Adrenal gland (tissue), 12 donors: ENCODE data around the gene HDGF. TPM values are rescaled to one million over a fixed set of nuclear protein-coding genes. Genes with fewer than 3 reads are reported as not detected.
A peak's percentile ranks its signal among the peaks of the same experiment; 100 is the strongest.

ENCODE experiments used
- DNase-seq, 7 donors: peaks; one replicate each; pipeline ENCODE4 v3.0.0-alpha.2; 2019 to 2020
- H3K27ac ChIP-seq, 5 donors: fragments of 200-600 bp; sonication (generic) in 4 of 5; 1 replicate in 3 of 5; 2 replicates in 2 of 5; pipeline versions ENCODE4 v1.5.1 to v1.8.0; 2016 to 2020; ENCODE audit warnings: mild to moderate bottlenecking in 1 of 5
- H3K27me3 ChIP-seq: fragments of 200-600 bp; 2 replicates; pipeline ENCODE4 v1.8.0; 2021
- H3K36me3 ChIP-seq, 2 donors: fragments of 200-600 bp; replicated peaks in 1 of 2; 1 replicate in 1 of 2; 2 replicates in 1 of 2; pipeline versions ENCODE4 v1.5.1 to v1.8.0; 2018 to 2022
- H3K4me1 ChIP-seq, 2 donors: fragments of 200-600 bp; replicated peaks in 1 of 2; 1 replicate in 1 of 2; 2 replicates in 1 of 2; pipeline versions ENCODE4 v1.5.1 to v1.8.0; 2018 to 2021
- H3K4me3 ChIP-seq, 4 donors: fragments of 200-600 bp; sonication (generic) in 3 of 4; one replicate each; pipeline ENCODE4 v1.5.1; 2016 to 2018
- H3K9me3 ChIP-seq, 3 donors: fragments of 200-600 bp; sonication (generic) in 1 of 3; replicated peaks in 1 of 3; 1 replicate in 2 of 3; 2 replicates in 1 of 3; pipeline versions ENCODE4 v1.5.1 to v1.8.0; 2016 to 2021
- POLR2A ChIP-seq, 2 donors: fragments of 450-650 bp; IDR thresholded peaks; one replicate each; pipeline ENCODE4 v1.6.1; 2017; ENCODE audit warnings: antibody characterized with exemption in 2 of 2, mild to moderate bottlenecking in 2 of 2, moderate library complexity in 1 of 2
- WGBS, 4 donors: extraction: QIAGEN DNeasy Blood & Tissue Kit in 2 of 4; methylation state at CpG; one replicate each; pipeline versions ENCODE4 v1.1.5 to v1.1.7; 2013 to 2017; 5-methylcytosine and 5-hydroxymethylcytosine counted together
- intact Hi-C, 2 donors: fragments of 100-400 bp; cut with DNase I; formaldehyde crosslinking; loops; one replicate each; pipeline versions ENCODE4 v1.14.1 to v1.15.0; 2022 to 2023
- polyA plus RNA-seq, 3 donors: library from polyadenylated mRNA; stranded (reverse); fragments of 200-250 nt in 2 of 3; fragments of 350-450 nt in 1 of 3; fragmentation: Illumina TruSeq in 1 of 3; extraction: RNeasy Lipid Tissue Mini Kit (QIAGEN cat#74804) in 1 of 3; gene quantifications; one replicate each; pipeline ENCODE4 v1.2.3, GENCODE V29; 2013 to 2014
- total RNA-seq, 9 donors: library from RNA; depleted of rRNA in 4 of 9; stranded (reverse); fragments of >200 nt in 4 of 9; fragments of 120-200 nt in 1 of 9; fragmentation: NEBNext Ultra II Directional in 1 of 9; extraction: Animal tissue kit (Norgen Biotek cat#: 25700) in 1 of 9; gene quantifications; one replicate each; pipeline versions ENCODE4 v1.1.0 to v1.2.4, GENCODE V29; 2013 to 2023
- TF ChIP-seq, protein P1 (sequence below), 6 experiments: fragments of 450-650 bp in 4 of 6; fragments of 200-600 bp in 2 of 6; sonication (generic) in 1 of 6; IDR thresholded peaks; 1 replicate in 5 of 6; 2 replicates in 1 of 6; pipeline versions ENCODE4 v1.5.1 to v1.8.0; 2016 to 2021; ENCODE audit warnings: antibody characterized with exemption in 6 of 6, mild to moderate bottlenecking in 2 of 6, moderate library complexity in 1 of 6
- donor health status: healthy with polysubstance abuse.
- donor health status: Bipolar disorder and iron deficiency.
- donor health status: DM: yes; HTN: yes; CAD: no.
- donor health status: DM: no; HTN: no; CAD: no.
- donor health status: DM: no; HTN: no; CAD: no.
- donor health status: DM: yes; HTN: yes; CAD: no.

The HDGF gene
- total and polyA plus RNA-seq, 12 donors: 62.0 to 199 (median 141) TPM

DNA sequence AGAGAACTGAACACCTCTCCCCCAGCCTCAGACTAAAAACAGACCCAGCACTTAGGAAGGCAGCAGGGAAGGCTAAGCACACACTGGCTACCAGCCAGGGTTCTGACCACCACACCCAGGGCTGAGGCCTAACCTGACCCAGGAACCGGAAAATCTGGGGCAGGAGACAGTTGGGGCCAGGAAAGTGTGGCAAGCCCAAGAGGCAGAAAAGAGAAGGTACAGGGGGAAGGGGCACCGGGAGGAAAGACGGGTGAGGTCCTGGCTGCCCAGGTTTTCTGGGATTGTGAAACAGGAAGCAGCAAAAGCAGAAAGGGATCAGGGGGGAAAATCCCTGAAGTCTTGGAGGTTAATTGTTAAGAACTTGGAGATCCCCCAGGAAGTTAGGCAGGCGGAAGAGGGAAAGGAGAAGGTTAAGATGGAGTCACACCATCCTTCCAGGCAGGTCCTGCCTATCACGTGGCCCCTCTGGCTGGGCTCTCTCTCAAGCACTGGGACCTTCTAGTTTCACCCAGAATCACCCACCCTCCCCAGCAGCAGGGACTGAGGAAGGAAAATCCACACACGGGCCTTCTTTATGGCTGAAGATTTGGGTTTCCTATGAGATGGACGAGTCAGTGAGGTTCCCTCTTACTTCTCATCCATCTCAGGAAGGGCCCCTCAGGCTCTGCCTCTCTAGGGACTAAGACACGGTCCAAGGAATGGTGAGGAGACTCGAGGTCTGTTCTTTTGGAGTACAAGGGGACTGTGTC is 2.6 kb downstream of the HDGF start:
- intact Hi-C loops: no loop called here
- Histone ChIP-seq H3K4me1 (peaks cover 60 to 63% of the 10 kb centered on the region in 2 donors), H3K9me3 (no peaks in the 10 kb centered on the region), H3K27ac (peak overlapping the region; percentile 88 to 98 (median 97)), H3K4me3 (peak overlapping the region in 2 of 4 donors; percentile 7 to 93), H3K27me3 (no peaks in the 10 kb centered on the region), H3K36me3 (peaks cover 0 to 5% of the 10 kb centered on the region in 2 donors)
- TF ChIP-seq, protein P1, sequence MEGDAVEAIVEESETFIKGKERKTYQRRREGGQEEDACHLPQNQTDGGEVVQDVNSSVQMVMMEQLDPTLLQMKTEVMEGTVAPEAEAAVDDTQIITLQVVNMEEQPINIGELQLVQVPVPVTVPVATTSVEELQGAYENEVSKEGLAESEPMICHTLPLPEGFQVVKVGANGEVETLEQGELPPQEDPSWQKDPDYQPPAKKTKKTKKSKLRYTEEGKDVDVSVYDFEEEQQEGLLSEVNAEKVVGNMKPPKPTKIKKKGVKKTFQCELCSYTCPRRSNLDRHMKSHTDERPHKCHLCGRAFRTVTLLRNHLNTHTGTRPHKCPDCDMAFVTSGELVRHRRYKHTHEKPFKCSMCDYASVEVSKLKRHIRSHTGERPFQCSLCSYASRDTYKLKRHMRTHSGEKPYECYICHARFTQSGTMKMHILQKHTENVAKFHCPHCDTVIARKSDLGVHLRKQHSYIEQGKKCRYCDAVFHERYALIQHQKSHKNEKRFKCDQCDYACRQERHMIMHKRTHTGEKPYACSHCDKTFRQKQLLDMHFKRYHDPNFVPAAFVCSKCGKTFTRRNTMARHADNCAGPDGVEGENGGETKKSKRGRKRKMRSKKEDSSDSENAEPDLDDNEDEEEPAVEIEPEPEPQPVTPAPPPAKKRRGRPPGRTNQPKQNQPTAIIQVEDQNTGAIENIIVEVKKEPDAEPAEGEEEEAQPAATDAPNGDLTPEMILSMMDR (IDR thresholded peaks at IDR 0.05): no peak
- no peak for TF ChIP-seq POLR2A (IDR thresholded peaks at IDR 0.05)
- WGBS, 4 donors: 11 to 19% (median 17%) methylated on average over 9 of the region's 9 CpGs
- DNase-seq: peak in 5 of 7 donors; percentile 58 to 67 (median 59)

DNA sequence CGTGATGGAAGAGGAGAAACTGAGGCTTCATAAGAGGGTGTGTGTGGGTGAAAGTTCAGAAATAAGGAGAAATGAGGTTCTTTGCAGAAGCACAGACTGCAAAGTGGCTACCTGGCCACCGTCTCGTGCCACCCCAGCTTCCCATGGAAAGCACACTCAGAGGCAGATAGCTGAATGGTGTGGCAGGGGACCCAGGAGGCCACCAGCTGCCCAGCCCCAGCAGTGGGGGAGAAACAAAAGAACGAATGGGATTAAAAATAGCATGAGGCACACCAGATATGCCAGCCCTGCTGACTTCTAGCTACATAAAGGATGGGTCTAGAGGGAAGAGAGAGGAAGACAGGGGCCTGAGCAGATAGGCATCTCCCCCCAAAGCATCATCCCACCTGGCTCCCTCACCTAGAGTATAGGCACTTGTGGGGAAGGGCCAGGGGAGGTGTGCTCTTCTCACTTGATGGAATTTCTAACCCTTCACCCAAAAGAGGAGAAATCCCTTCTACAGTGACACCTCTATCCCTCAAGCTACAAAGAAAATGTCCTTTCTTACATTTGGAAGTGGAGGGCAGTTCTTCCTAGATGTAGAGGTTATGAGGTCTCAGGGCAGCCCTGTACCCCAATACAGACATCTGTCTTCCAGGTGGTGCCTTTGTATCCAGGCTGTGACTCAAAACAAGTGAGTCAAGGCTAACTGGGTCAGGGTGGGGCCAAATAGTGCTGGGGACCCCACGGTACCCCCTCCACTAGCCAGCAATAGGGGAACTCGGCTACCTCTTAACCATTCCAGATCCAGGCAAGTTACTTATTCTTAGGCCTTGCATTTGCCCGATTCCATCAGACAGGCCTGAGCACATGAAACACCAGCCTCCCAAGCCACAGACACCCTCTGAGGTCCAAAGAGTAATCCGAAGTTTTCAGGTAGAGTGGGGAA is 3.5 kb downstream of the HDGF start:
- peak in 2 of 7 donors; percentile 28 to 29 for DNase-seq
- intact Hi-C loops: no loop called here

DNA sequence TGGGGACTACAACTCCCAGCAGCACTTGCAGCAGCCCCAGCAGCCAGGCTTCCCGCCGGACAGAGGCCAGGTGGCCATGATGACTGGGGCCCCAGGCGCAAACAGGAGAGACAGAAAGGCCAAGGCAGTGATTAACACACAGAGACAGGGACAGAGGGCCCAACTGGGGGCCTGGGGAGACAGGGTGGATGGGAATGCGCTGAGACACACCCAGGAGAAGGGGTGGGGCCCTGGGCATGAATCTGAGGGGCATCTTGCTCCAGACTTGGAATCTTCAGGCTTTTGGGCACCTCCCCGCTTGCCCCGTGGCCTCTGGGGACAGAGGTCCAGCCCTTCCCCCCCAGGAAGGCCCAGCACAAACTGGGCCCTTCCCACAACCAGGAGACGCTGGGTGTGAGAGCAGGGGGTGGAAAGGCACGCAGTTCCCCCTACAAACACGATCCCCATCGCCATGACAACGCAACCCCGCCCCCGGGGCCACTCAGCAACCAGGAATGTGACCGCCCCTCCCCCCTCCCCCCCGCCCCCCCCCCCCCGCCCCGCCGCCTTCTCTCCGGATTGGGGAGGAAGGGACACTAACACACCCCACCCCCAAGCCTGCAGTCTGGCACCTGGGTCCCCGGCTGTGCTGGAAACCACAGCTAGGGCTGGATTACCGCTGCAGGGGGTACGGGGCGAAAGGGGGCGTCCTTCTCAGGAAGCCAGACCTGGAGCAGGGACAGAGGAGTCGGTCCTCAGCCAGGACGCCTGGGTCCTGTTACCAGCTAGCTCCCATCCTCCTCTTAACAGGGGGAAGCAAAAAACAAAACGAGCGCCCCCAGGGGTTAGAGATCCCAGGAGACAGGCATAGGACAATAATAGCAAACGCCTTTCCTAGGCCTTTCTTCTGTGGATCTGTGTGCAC is 4.5 kb downstream of the HDGF start:
- peak; percentile 92 to 97 (median 96) for DNase-seq
- H3K4me3 ChIP-seq: peak overlapping the region in 2 of 4 donors; percentile 40 to 93
- no peaks in the 10 kb centered on the region for H3K9me3 ChIP-seq
- 1 to 4% (median 1%) methylated on average over 9 to 23 of the region's 29 CpGs for WGBS, 4 donors
- peaks cover 47 to 52% of the 10 kb centered on the region in 2 donors for H3K4me1 ChIP-seq
- H3K27ac ChIP-seq: peak overlapping the region; percentile 92 to 98 (median 97)
- H3K36me3 ChIP-seq: peaks cover 0 to 21% of the 10 kb centered on the region in 2 donors
- TF ChIP-seq, protein P1 (IDR thresholded peaks at IDR 0.05): peak in 3 of 6 experiments; percentile 9 to 20 (median 19)
- peak in 1 of 2 donors; percentile 50 for TF ChIP-seq POLR2A (IDR thresholded peaks at IDR 0.05)
- intact Hi-C loops: no loop called here
- H3K27me3 ChIP-seq: no peaks in the 10 kb centered on the region

More for the DNA sequence above, 3.5 kb downstream of the HDGF start:
- Histone ChIP-seq H3K9me3 (no peaks in the 10 kb centered on the region), H3K27me3 (no peaks in the 10 kb centered on the region), H3K36me3 (peaks cover 0 to 13% of the 10 kb centered on the region in 2 donors), H3K27ac (peak overlapping the region; percentile 88 to 98 (median 97)), H3K4me1 (peaks cover 56 to 59% of the 10 kb centered on the region in 2 donors), H3K4me3 (peak overlapping the region in 2 of 4 donors; percentile 34 to 93)
- TF ChIP-seq, protein P1 (IDR thresholded peaks at IDR 0.05): no peak
- no peak for TF ChIP-seq POLR2A (IDR thresholded peaks at IDR 0.05)
- WGBS, 4 donors: 8 to 10% (median 9%) methylated on average over 8 of the region's 8 CpGs
